IMR-90 (cell line): Measurements from ENCODE around the gene LGALSL. TPM values are rescaled to one million over a fixed set of nuclear protein-coding genes. Genes with fewer than 3 reads are reported as not detected.
A peak's percentile ranks its signal among the peaks of the same experiment; 100 is the strongest.

Experiments
- ATAC-seq: fragments of 200-7000 bp; cut with Tn5 transposase; 2 replicates; pipeline ENCODE4 v1.9.1; 2020; ENCODE audit warnings: low read depth, mild to moderate bottlenecking, moderate library complexity
- BruUV-seq: library from RNA; stranded (reverse); fragments of 400-500 nt; replicated peaks from 2 replicates; lab custom pipeline; 2021; lab: Mats Ljungman, UMichigan
- CTCF ChIA-PET: fragments of 300-600 bp; formaldehyde crosslinking; extraction: SDS; loops from one replicate; lab custom pipeline; 2021; ENCODE audit warnings: antibody characterized with exemption; lab: Yijun Ruan, JAX
- POLR2A ChIA-PET: fragments of 300-600 bp; sonication (Branson Sonifier 250); formaldehyde crosslinking; loops from one replicate; lab custom pipeline; 2022; ENCODE audit warnings: antibody characterized with exemption; ENCODE audit not compliant: unreplicated experiment; lab: Charles Lee
- DNase-seq: peaks from one replicate; pipeline ENCODE4 v3.0.0; 2013
- H2AFZ ChIP-seq: replicated peaks from 2 replicates; pipeline ENCODE3; 2013; ENCODE audit warnings: low read length, mild to moderate bottlenecking; ENCODE audit not compliant: poor library complexity
- H2AK5ac ChIP-seq: 2 replicates; pipeline ENCODE4 v1.6.1; 2013; ENCODE audit warnings: low read depth, low read length, inconsistent platforms
- H2AK9ac ChIP-seq: replicated peaks from 2 replicates; pipeline ENCODE3; 2013; ENCODE audit warnings: mild to moderate bottlenecking, low read depth, low read length, moderate library complexity; ENCODE audit not compliant: poor library complexity
- H2BK120ac ChIP-seq: 2 replicates; pipeline ENCODE4 v1.6.1; 2013; ENCODE audit warnings: low read depth, low read length, inconsistent platforms
- H2BK15ac ChIP-seq: 3 replicates; pipeline ENCODE4 v1.6.1; 2013; ENCODE audit warnings: low read depth, low read length, inconsistent platforms
- H2BK20ac ChIP-seq: 2 replicates; pipeline ENCODE4 v1.6.1; 2013; ENCODE audit warnings: low read depth, mild to moderate bottlenecking, inconsistent platforms, low read length, moderate library complexity
- H2BK5ac ChIP-seq: 2 replicates; pipeline ENCODE4 v1.6.1; 2013; ENCODE audit warnings: mild to moderate bottlenecking, low read depth, low read length, inconsistent platforms; ENCODE audit not compliant: poor library complexity, severe bottlenecking
- H3K14ac ChIP-seq: replicated peaks from 2 replicates; pipeline ENCODE4 v1.6.1; 2013; ENCODE audit warnings: low read depth, low read length, inconsistent platforms
- H3K18ac ChIP-seq: 2 replicates; pipeline ENCODE4 v1.6.1; 2013; ENCODE audit warnings: low read depth, low read length, control low read depth
- H3K23ac ChIP-seq: 2 replicates; pipeline ENCODE4 v1.6.1; 2013; ENCODE audit warnings: low read depth, low read length, inconsistent platforms
- H3K27ac ChIP-seq: 2 replicates; pipeline ENCODE4 v1.5.1; 2013; ENCODE audit warnings: mild to moderate bottlenecking, control low read depth, low read length; ENCODE audit not compliant: insufficient read depth
- H3K27me3 ChIP-seq: 2 replicates; pipeline ENCODE4 v1.6.1; 2013; ENCODE audit warnings: low read length; ENCODE audit not compliant: control insufficient read depth, insufficient read depth
- H3K36me3 ChIP-seq: 2 replicates; pipeline ENCODE4 v1.6.1; 2013; ENCODE audit warnings: low read length, mixed read lengths; ENCODE audit not compliant: control insufficient read depth, insufficient read depth
- H3K4ac ChIP-seq: 2 replicates; pipeline ENCODE4 v1.6.1; 2013; ENCODE audit warnings: low read depth, low read length, inconsistent platforms
- H3K4me1 ChIP-seq: 2 replicates; pipeline ENCODE4 v1.6.1; 2013; ENCODE audit warnings: low read length, mixed read lengths; ENCODE audit not compliant: control insufficient read depth, insufficient read depth
- H3K4me2 ChIP-seq: 2 replicates; pipeline ENCODE4 v1.6.1; 2013; ENCODE audit warnings: low read depth, mild to moderate bottlenecking, control low read depth, low read length, moderate library complexity
- H3K4me3 ChIP-seq: 2 replicates; pipeline ENCODE4 v1.5.1; 2013; ENCODE audit warnings: low read depth, mild to moderate bottlenecking, control low read depth, low read length, moderate library complexity; ENCODE audit not compliant: insufficient read depth
- H3K56ac ChIP-seq: 2 replicates; pipeline ENCODE4 v1.6.1; 2013; ENCODE audit warnings: low read length, inconsistent platforms; ENCODE audit not compliant: insufficient read depth; ENCODE audit errors: extremely low read depth
- H3K79me1 ChIP-seq, 2 experiments: 2 replicates each; pipeline ENCODE4 v1.6.1; 2013; ENCODE audit warnings: low read length in 2 of 2, inconsistent platforms in 1 of 2, low read depth in 1 of 2
- H3K9ac ChIP-seq: 2 replicates; pipeline ENCODE4 v1.6.1; 2013; ENCODE audit warnings: low read depth, low read length, control low read depth
- H3K9me1 ChIP-seq: 2 replicates; pipeline ENCODE4 v1.6.1; 2013; ENCODE audit warnings: low read length, inconsistent platforms; ENCODE audit not compliant: insufficient read depth
- H3K9me3 ChIP-seq: 2 replicates; pipeline ENCODE4 v1.6.1; 2013; ENCODE audit warnings: low read length; ENCODE audit not compliant: control insufficient read depth, insufficient read depth
- H4K20me1 ChIP-seq: 2 replicates; pipeline ENCODE4 v1.6.1; 2013; ENCODE audit warnings: low read length, inconsistent platforms; ENCODE audit not compliant: insufficient read depth
- H4K5ac ChIP-seq: 2 replicates; pipeline ENCODE4 v1.6.1; 2013; ENCODE audit warnings: mild to moderate bottlenecking, low read depth, low read length, control low read depth
- H4K8ac ChIP-seq, 2 experiments: 2 replicates each; pipeline ENCODE4 v1.6.1; 2013; ENCODE audit warnings: low read depth in 2 of 2, low read length in 2 of 2, control low read depth in 1 of 2, inconsistent platforms in 1 of 2
- H4K91ac ChIP-seq: 2 replicates; pipeline ENCODE4 v1.6.1; 2013; ENCODE audit warnings: low read depth, low read length, inconsistent platforms; ENCODE audit not compliant: insufficient read depth
- FOS ChIP-seq: fragments of 150-350 bp; IDR thresholded peaks from 2 replicates; pipeline ENCODE4 v1.6.1; 2016; ENCODE audit warnings: low read depth, low read length
- MAFK ChIP-seq: IDR thresholded peaks from 2 replicates; pipeline ENCODE4 v1.6.1; 2012; ENCODE audit warnings: low read depth, low read length, improper control_type of control experiment
- MXI1 ChIP-seq: IDR thresholded peaks from 2 replicates; pipeline ENCODE4 v1.6.1; 2012; ENCODE audit warnings: low read depth, mild to moderate bottlenecking, low read length, moderate library complexity, borderline replicate concordance
- POLR2A ChIP-seq: IDR thresholded peaks from 2 replicates; pipeline ENCODE4 v1.6.1; 2012; ENCODE audit warnings: mild to moderate bottlenecking, low read depth, low read length
- RCOR1 ChIP-seq: IDR thresholded peaks from 2 replicates; pipeline ENCODE4 v1.6.1; 2012; ENCODE audit warnings: mild to moderate bottlenecking, low read length, improper control_type of control experiment; ENCODE audit not compliant: insufficient replicate concordance
- SMC3 ChIP-seq: fragments of 150-350 bp; IDR thresholded peaks from 2 replicates; pipeline ENCODE4 v1.6.1; 2016; ENCODE audit warnings: low read depth, mild to moderate bottlenecking, antibody characterized with exemption, low read length, moderate library complexity
- USF2 ChIP-seq: fragments of 150-350 bp; IDR thresholded peaks from 2 replicates; pipeline ENCODE4 v1.6.1; 2017; ENCODE audit warnings: mild to moderate bottlenecking, antibody characterized with exemption, low read length, low read depth
- WGBS, 2 experiments: methylation state at CpG; one replicate each; pipeline versions ENCODE4 v1.1.5 to v1.1.7; 2013; ENCODE audit warnings: missing lambda C conversion rate in 2 of 2; ENCODE audit not compliant: insufficient read length in 1 of 2; ENCODE audit errors: extremely low coverage in 2 of 2; 5-methylcytosine and 5-hydroxymethylcytosine counted together
- dilution Hi-C: fragments of 300-500 bp; cut with HindIII; formaldehyde crosslinking; loops from one replicate; pipeline ENCODE4 v1.14.3; 2018; ENCODE audit warnings: low sequenced_read_pairs; ENCODE audit not compliant: unreplicated experiment
- in situ Hi-C: fragments of 300-500 bp; cut with MboI; formaldehyde crosslinking; loops from 3 replicates; pipeline ENCODE4 v1.14.3; 2019; ENCODE audit warnings: low sequenced_read_pairs, inconsistent platforms, mixed read lengths
- intact Hi-C: fragments of 100-400 bp; cut with micrococcal nuclease; formaldehyde crosslinking; loops from 2 replicates; pipeline ENCODE4 v1.10.0; 2022
- polyA plus RNA-seq, 3 experiments: library from polyadenylated mRNA; depleted of rRNA; stranded (reverse); fragments of >200 nt; gene quantifications; 2 replicates each; pipeline ENCODE4 v1.2.3, GENCODE V29; 2012; ENCODE audit warnings: low replicate concordance in 1 of 3
- total RNA-seq: library from RNA; depleted of rRNA; stranded (reverse); fragments of >200 nt; gene quantifications from 2 replicates; pipeline ENCODE4 v1.2.3, GENCODE V29; 2012

LGALSL gene
- total and polyA plus RNA-seq, 2 of the 4 experiments (the other 2 are of a cell fraction) = 0.86 to 2.9 TPM

- intact Hi-C loops = no loop called here
- in situ Hi-C loops = no loop called here
- Histone ChIP-seq H3K18ac (no peak overlapping the region), H3K9ac (no peak overlapping the region), H3K4ac (no peak overlapping the region), H3K4me2 (no peak overlapping the region), H4K91ac (no peak overlapping the region), H3K23ac (no peak overlapping the region), H3K79me1 (no peaks in the 10 kb centered on the region), H2AFZ (no peak overlapping the region), H2BK20ac (no peak overlapping the region), H2BK15ac (no peak overlapping the region), H4K20me1 (no peaks in the 10 kb centered on the region), H3K56ac (no peak overlapping the region), H2BK120ac (no peak overlapping the region), H3K27ac (no peak overlapping the region), H3K4me1 (no peaks in the 10 kb centered on the region; the same call in 1 of the 2 replicates), H3K9me1 (no peaks in the 10 kb centered on the region), H3K4me3 (no peak overlapping the region), H2AK5ac (no peak overlapping the region), H2BK5ac (no peak overlapping the region), H3K36me3 (no peaks in the 10 kb centered on the region), H4K5ac (no peak overlapping the region), H3K9me3 (no peaks in the 10 kb centered on the region), H4K8ac (no peak overlapping the region), H3K14ac (no peak overlapping the region), H2AK9ac (no peak overlapping the region), H3K27me3 (peaks cover 17% of the 10 kb centered on the region)
- DNase-seq (peak; percentile 22), ATAC-seq (no peak)
- 60% methylated on average over 1 of the region's 5 CpGs; no CpG with 5 or more reads in 1 of the 2 experiments for WGBS, 2 experiments
- CTCF ChIA-PET = interaction anchor here (1.7 kb wide), 1 partner anchor 11 kb away, joined by 5 read pairs; no protein-coding TSS in a partner anchor
- no peak for TF ChIP-seq MXI1
- TF ChIP-seq SMC3 = no peak
- TF ChIP-seq RCOR1 = no peak
- no peak for TF ChIP-seq FOS
- no peak for TF ChIP-seq MAFK
- TF ChIP-seq POLR2A = no peak
- no peak for TF ChIP-seq USF2
- POLR2A ChIA-PET = interaction anchor here (0.6 kb wide), 1 partner anchor 19 kb away, joined by 13 read pairs; no protein-coding TSS in a partner anchor
- dilution Hi-C loops = no loop called here
- BruUV-seq = no TSS peak
Measured at GRCh38 chr2:64462940-64463700, 9.2 kb downstream of the LGALSL start.
